B cell (primary cell): Measurements from ENCODE around the gene IKBKE. TPM values are rescaled to one million over a fixed set of nuclear protein-coding genes. Genes with fewer than 3 reads are reported as not detected.

ENCODE experiments used
- ATAC-seq: fragments of 200-7000 bp; cut with Tn5 transposase; one replicate; pipeline ENCODE4 v1.10.0; 2021; ENCODE audit warnings: low read depth, mild to moderate bottlenecking, moderate number of reproducible peaks, moderate library complexity
- CTCF ChIA-PET: fragments of 350-600 bp; sonication (Branson Sonifier 250); formaldehyde crosslinking; loops from one replicate; lab custom pipeline; 2021; ENCODE audit warnings: antibody characterized with exemption, inconsistent platforms; lab: Charles Lee
- POLR2A ChIA-PET: fragments of 350-600 bp; sonication (Branson Sonifier 250); formaldehyde crosslinking; loops from one replicate; lab custom pipeline; 2021; ENCODE audit warnings: antibody characterized with exemption; lab: Charles Lee
- DNase-seq: peaks from one replicate; pipeline ENCODE4 v3.0.0; 2013
- H2AFZ ChIP-seq: 2 replicates; pipeline ENCODE4 v1.6.1; 2012; ENCODE audit warnings: mild to moderate bottlenecking, low read depth, low read length; ENCODE audit not compliant: insufficient read depth, poor library complexity, severe bottlenecking
- H3K27ac ChIP-seq, 2 donors: 1 replicate in 1 of 2; 2 replicates in 1 of 2; pipeline ENCODE4 v1.5.1; 2012 to 2013; ENCODE audit warnings: low read length in 2 of 2, mild to moderate bottlenecking in 2 of 2, moderate library complexity in 1 of 2
- H3K27me3 ChIP-seq, 4 experiments: fragments of 200-600 bp in 1 of 4; sonication (generic) in 1 of 4; replicated peaks in 1 of 4; 1 replicate in 2 of 4; 2 replicates in 2 of 4; pipeline versions ENCODE4 v1.6.1 to v1.7.0; 2013 to 2016; ENCODE audit warnings: low read length in 3 of 4, mild to moderate bottlenecking in 2 of 4, mixed read lengths in 1 of 4, moderate library complexity in 1 of 4; ENCODE audit not compliant: insufficient read depth in 4 of 4, control insufficient read depth in 3 of 4; ENCODE audit errors: control extremely low read depth in 1 of 4
- H3K36me3 ChIP-seq, 2 experiments: replicated peaks in 1 of 2; 1 replicate in 1 of 2; 2 replicates in 1 of 2; pipeline versions ENCODE4 v1.6.1 to v1.7.1; 2013; ENCODE audit warnings: low read length in 1 of 2; ENCODE audit not compliant: insufficient read depth in 2 of 2, control insufficient read depth in 1 of 2; ENCODE audit errors: control extremely low read depth in 1 of 2, extremely low read depth in 1 of 2
- H3K4me1 ChIP-seq, 2 donors: fragments of 200-600 bp in 1 of 2; sonication (generic) in 1 of 2; 1 replicate in 1 of 2; 2 replicates in 1 of 2; pipeline versions ENCODE4 v1.5.1 to v1.6.1; 2013 to 2017; ENCODE audit warnings: low read length in 2 of 2; ENCODE audit not compliant: control insufficient read depth in 2 of 2, insufficient read depth in 2 of 2
- H3K4me2 ChIP-seq: replicated peaks from 2 replicates; pipeline ENCODE3; 2012; ENCODE audit warnings: mild to moderate bottlenecking, low read depth, low read length; ENCODE audit not compliant: poor library complexity, severe bottlenecking
- H3K4me3 ChIP-seq, 5 experiments: fragments of 200-600 bp in 1 of 5; sonication (generic) in 1 of 5; 1 replicate in 3 of 5; 2 replicates in 2 of 5; pipeline versions ENCODE4 v1.5.1 to v1.7.0; 2011 to 2016; ENCODE audit warnings: low read length in 4 of 5, mild to moderate bottlenecking in 4 of 5, low read depth in 2 of 5, control low read depth in 1 of 5, moderate library complexity in 1 of 5; ENCODE audit not compliant: insufficient read depth in 1 of 5; ENCODE audit errors: control extremely low read depth in 1 of 5, extremely low read depth in 1 of 5
- H3K79me2 ChIP-seq: fragments of 200-600 bp; sonication (generic); one replicate; pipeline ENCODE4 v1.6.0; 2016; ENCODE audit warnings: low read length; ENCODE audit not compliant: control insufficient read depth, insufficient read depth
- H3K9ac ChIP-seq: fragments of 200-600 bp; sonication (generic); 2 replicates; pipeline ENCODE4 v1.6.1; 2017; ENCODE audit warnings: mild to moderate bottlenecking, low read length, moderate library complexity
- H3K9me3 ChIP-seq, 3 donors: one replicate each; pipeline versions ENCODE4 v1.6.1 to v1.7.1; 2013; ENCODE audit warnings: low read length in 2 of 3; ENCODE audit not compliant: control insufficient read depth in 2 of 3, insufficient read depth in 1 of 3; ENCODE audit errors: control extremely low read depth in 1 of 3
- H4K20me1 ChIP-seq: 2 replicates; pipeline ENCODE4 v1.6.0; 2012; ENCODE audit warnings: mild to moderate bottlenecking, low read length; ENCODE audit not compliant: insufficient read depth, control insufficient read depth, poor library complexity, severe bottlenecking
- H3K27ac Mint-ChIP-seq: one replicate; pipeline ENCODE4 v1.8.0; 2021; ENCODE audit warnings: mixed read lengths
- H3K27me3 Mint-ChIP-seq: one replicate; pipeline ENCODE4 v1.8.0; 2021; ENCODE audit warnings: mixed read lengths
- H3K4me1 Mint-ChIP-seq: one replicate; pipeline ENCODE4 v1.8.0; 2021; ENCODE audit warnings: mixed read lengths
- H3K4me3 Mint-ChIP-seq: one replicate; pipeline ENCODE4 v1.8.0; 2021; ENCODE audit warnings: mixed read lengths
- H3K9me3 Mint-ChIP-seq: one replicate; pipeline ENCODE4 v1.8.0; 2022; ENCODE audit warnings: mixed read lengths; ENCODE audit not compliant: insufficient read depth
- EZH2 ChIP-seq: IDR thresholded peaks from 2 replicates; pipeline ENCODE4 v1.6.1; 2012; ENCODE audit warnings: borderline replicate concordance, low read depth, mild to moderate bottlenecking, moderate library complexity, low read length; ENCODE audit not compliant: insufficient read depth, poor library complexity, severe bottlenecking
- WGBS: methylation state at CpG from one replicate; pipeline ENCODE4 v1.1.5; 2013; ENCODE audit warnings: missing lambda C conversion rate; ENCODE audit not compliant: insufficient coverage; 5-methylcytosine and 5-hydroxymethylcytosine counted together
- intact Hi-C: fragments of 100-400 bp; cut with micrococcal nuclease; formaldehyde crosslinking; loops from one replicate; pipeline ENCODE4 v1.10.0; 2022
- polyA plus RNA-seq: library from polyadenylated mRNA; depleted of rRNA; stranded (reverse); fragments of >200 nt; gene quantifications from 2 replicates; pipeline ENCODE4 v1.2.3, GENCODE V29; 2012
- total RNA-seq, 2 donors: library from RNA; stranded (reverse); fragments of 120-200 nt in 1 of 2; gene quantifications; 1 replicate in 1 of 2; 2 replicates in 1 of 2; pipeline versions ENCODE4 v1.2.3 to v1.2.4, GENCODE V29; 2013 to 2022
- TF ChIP-seq, protein P1 (sequence below): fragments of 200-600 bp; IDR thresholded peaks from one replicate; pipeline ENCODE4 v1.8.0; 2022; ENCODE audit warnings: antibody characterized with exemption, mild to moderate bottlenecking

Gene IKBKE
- total and polyA plus RNA-seq, 2 donors (not counting 1 experiment from before 2014, with no cell fraction given): 40.8 to 55.4 TPM

DNA sequence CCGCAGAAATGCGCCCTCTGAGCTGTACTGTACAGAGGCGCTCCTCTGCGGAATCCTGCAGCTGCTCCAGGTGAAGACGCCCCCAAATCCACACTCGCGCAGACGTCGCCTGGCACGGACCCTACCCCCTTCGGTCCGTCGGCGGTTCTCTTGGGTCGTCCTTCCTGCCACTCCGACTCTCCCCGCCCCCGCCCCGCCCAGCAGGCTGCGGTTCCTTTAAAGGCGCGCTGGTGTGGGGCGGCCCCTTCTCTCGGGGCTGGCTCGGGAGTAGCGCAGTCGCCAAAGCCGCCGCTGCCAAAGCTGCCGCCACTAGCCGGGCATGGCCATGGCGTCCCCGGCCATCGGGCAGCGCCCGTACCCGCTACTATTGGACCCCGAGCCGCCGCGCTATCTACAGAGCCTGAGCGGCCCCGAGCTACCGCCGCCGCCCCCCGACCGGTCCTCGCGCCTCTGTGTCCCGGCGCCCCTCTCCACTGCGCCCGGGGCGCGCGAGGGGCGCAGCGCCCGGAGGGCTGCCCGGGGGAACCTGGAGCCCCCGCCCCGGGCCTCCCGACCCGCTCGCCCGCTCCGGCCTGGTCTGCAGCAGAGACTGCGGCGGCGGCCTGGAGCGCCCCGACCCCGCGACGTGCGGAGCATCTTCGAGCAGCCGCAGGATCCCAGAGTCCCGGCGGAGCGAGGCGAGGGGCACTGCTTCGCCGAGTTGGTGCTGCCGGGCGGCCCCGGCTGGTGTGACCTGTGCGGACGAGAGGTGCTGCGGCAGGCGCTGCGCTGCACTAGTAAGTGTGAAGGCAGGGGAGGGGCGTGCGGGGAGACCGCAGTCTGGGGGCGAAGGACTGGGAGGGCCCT, 37.2 kb downstream of the IKBKE start, which contains the start of gene RASSF5:
Gene RASSF5 (plus strand): TSS at position 248 of the 846 bp plus-strand sequence. CDS start 72 bp downstream, at position 320.
- H3K27ac ChIP-seq: no peak within 1 kb of the TSS
- DNase-seq (peak; percentile 84), ATAC-seq (peak; percentile 91)
- H3K9ac ChIP-seq: peak within 1 kb of the TSS; percentile 71
- H3K4me1 Mint-ChIP-seq: peaks cover 28% of the 10 kb centered on the region
- no peaks in the 10 kb centered on the region for H3K36me3 ChIP-seq
- 2% methylated on average over 96 of the region's 97 CpGs for WGBS
- H3K4me3 Mint-ChIP-seq: peak within 1 kb of the TSS; percentile 86
- peaks cover 19 to 21% of the 10 kb centered on the region in 2 donors for H3K4me1 ChIP-seq
- peak within 1 kb of the TSS; percentile 28 to 75 (median 64) for H3K4me3 ChIP-seq
- intact Hi-C loops: loop anchor here (1.0 to 5.0 kb wide), 3 partner anchors 9 to 49 kb away; partner anchors contain the start of gene IKBKE
- H3K79me2 ChIP-seq: no peaks in the 10 kb centered on the region
- H3K4me2 ChIP-seq: peak within 1 kb of the TSS; percentile 97
- H3K9me3 Mint-ChIP-seq: no peaks in the 10 kb centered on the region
- peak within 1 kb of the TSS; percentile 76 for H2AFZ ChIP-seq
- ChIA-PET POLR2A (interaction anchor here (0.6 to 1.5 kb wide), 6 partner anchors 8 to 495 kb away, joined by 3 to 5 read pairs (median 4); no protein-coding TSS in a partner anchor), CTCF (interaction anchor here (0.8 to 3.4 kb wide), 11 partner anchors 12 to 89 kb away, joined by 3 to 19 read pairs (median 4); partner anchors contain the start of gene IKBKE)
- H3K27ac Mint-ChIP-seq: peak within 1 kb of the TSS; percentile 10
- peaks cover 0 to 3% (median 0%) of the 10 kb centered on the region in 3 donors for H3K9me3 ChIP-seq
- H3K27me3 Mint-ChIP-seq: peaks cover 32% of the 10 kb centered on the region
- H3K27me3 ChIP-seq: peaks cover 0 to 50% (median 19%) of the 10 kb centered on the region in 4 experiments
- TF ChIP-seq, protein P1, sequence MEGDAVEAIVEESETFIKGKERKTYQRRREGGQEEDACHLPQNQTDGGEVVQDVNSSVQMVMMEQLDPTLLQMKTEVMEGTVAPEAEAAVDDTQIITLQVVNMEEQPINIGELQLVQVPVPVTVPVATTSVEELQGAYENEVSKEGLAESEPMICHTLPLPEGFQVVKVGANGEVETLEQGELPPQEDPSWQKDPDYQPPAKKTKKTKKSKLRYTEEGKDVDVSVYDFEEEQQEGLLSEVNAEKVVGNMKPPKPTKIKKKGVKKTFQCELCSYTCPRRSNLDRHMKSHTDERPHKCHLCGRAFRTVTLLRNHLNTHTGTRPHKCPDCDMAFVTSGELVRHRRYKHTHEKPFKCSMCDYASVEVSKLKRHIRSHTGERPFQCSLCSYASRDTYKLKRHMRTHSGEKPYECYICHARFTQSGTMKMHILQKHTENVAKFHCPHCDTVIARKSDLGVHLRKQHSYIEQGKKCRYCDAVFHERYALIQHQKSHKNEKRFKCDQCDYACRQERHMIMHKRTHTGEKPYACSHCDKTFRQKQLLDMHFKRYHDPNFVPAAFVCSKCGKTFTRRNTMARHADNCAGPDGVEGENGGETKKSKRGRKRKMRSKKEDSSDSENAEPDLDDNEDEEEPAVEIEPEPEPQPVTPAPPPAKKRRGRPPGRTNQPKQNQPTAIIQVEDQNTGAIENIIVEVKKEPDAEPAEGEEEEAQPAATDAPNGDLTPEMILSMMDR: no peak
- TF ChIP-seq EZH2: peak; percentile 54
- H4K20me1 ChIP-seq: no peaks in the 10 kb centered on the region
